Measurements from ENCODE around the gene SVIL. TPM values are rescaled to one million over a fixed set of nuclear protein-coding genes. Genes with fewer than 3 reads are reported as not detected.
"Not testable (repeated sequence)": the region's sequence is repeated elsewhere in the genome, so short reads cannot be mapped to it uniquely, and the experiment has no call there.

The SVIL gene
- total and polyA plus RNA-seq, 4 donors, result 68.4 to 374 (median 211) TPM

DNA sequence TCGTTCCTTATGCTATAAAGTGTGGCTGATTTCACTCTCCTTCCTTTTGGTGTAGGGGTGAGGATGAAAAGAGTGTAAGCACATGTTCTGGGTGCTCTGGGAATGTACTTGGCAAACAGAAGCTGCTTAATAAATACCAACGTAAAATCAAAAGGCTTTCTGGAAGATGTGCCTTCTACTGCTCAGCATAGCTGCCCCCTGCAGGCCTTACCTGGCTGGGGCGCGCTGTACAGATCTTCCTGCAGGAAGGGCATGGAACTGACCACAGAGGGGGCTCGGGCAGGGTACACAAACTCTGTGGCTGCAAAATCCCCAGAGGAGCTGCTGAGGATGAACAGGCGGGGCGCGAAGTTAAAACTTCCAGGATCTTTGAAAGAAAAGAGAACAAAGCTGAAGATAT, 169.4 kb downstream of the SVIL start:
- ATAC-seq (ENCODE audit: low FRiP score) (no peak), DNase-seq (no peak)
- intact Hi-C loops (cut with DNase I), result no loop called here
- Histone ChIP-seq H3K4me3 (ENCODE audit: low read length in 2 of 2) (no peak overlapping the region), H3K27ac (ENCODE audit: low read depth in 1 of 2, low read length in 2 of 2) (no peak overlapping the region), H3K36me3 (ENCODE audit: control insufficient read depth in 1 of 2, insufficient read depth in 2 of 2, low read length in 1 of 2) (peaks cover 17 to 20% of the 10 kb centered on the region in 2 donors), H3K27me3 (ENCODE audit: control insufficient read depth in 1 of 2, insufficient read depth in 2 of 2, low read length in 1 of 2) (no peaks in the 10 kb centered on the region), H3K4me1 (ENCODE audit: control insufficient read depth in 1 of 2, insufficient read depth in 2 of 2, low read length in 2 of 2) (no peaks in the 10 kb centered on the region), H3K9me3 (ENCODE audit: control insufficient read depth, low read length) (no peaks in the 10 kb centered on the region)
- 87 to 90% methylated on average over 8 of the region's 8 CpGs for WGBS, 2 donors

DNA sequence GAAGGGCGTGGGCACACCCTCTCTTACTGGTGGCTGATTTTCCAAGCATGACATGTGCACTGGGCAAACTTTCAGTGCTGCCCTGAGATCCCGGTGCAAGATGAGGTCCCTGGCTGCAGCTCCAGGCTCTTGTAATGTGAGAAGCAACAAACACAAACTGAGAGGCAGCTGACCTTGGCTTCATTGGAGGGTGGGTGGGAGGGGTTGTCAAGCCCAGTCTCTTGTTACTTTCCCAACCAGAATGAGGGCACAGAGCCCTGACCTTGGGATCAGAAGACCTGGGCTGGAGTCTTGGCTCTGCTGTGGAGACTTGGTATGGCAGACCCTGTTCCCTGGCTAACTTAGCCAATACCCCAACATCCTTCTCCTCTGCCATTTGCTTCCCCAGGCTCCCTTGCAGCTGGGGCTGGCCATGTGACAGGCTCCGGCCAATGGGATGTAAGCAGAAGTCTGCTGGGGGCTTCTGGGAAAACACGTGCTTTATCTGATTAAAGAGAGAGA, 170.1 kb downstream of the SVIL start:
- WGBS, 2 donors, result 57 to 58% methylated on average over 4 of the region's 4 CpGs
- H3K27me3 ChIP-seq (ENCODE audit: control insufficient read depth in 1 of 2, insufficient read depth in 2 of 2, low read length in 1 of 2); intact Hi-C loops (cut with DNase I); ATAC-seq (ENCODE audit: low FRiP score); H3K4me3 ChIP-seq (ENCODE audit: low read length in 2 of 2); H3K9me3 ChIP-seq (ENCODE audit: control insufficient read depth, low read length); H3K27ac ChIP-seq (ENCODE audit: low read depth in 1 of 2, low read length in 2 of 2); H3K4me1 ChIP-seq (ENCODE audit: control insufficient read depth in 1 of 2, insufficient read depth in 2 of 2, low read length in 2 of 2); DNase-seq: not testable (repeated sequence)
- peaks cover 16 to 17% of the 10 kb centered on the region in 2 donors for H3K36me3 ChIP-seq (ENCODE audit: control insufficient read depth in 1 of 2, insufficient read depth in 2 of 2, low read length in 1 of 2)

DNA sequence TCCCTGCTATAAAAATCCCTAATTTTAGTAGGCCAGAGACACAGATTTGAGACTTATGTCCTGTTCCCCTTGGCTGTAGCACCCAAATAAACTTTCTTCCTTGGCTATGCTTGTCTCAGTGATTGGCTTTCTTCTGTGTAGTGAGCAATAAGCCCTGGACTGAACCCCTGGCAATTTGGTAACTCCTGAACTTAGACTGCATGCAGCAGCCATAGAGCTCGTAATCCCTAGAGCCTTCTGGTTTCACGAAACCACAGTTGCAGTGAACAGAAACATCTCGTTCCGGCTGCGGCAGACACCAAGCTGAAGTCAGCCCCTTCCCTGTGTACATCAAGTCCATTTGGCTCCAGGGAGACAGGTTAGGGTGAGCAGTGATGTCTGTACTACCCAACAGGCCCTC, 173.7 kb downstream of the SVIL start:
- H3K27me3 ChIP-seq (ENCODE audit: control insufficient read depth in 1 of 2, insufficient read depth in 2 of 2, low read length in 1 of 2), result no peaks in the 10 kb centered on the region
- ATAC-seq (ENCODE audit: low FRiP score), result no peak
- WGBS, 2 donors, result 69 to 70% methylated on average over 5 of the region's 5 CpGs
- H3K4me3 ChIP-seq (ENCODE audit: low read length in 2 of 2), result no peak overlapping the region
- peak overlapping the region in 1 of 2 donors; percentile 49 for H3K27ac ChIP-seq (ENCODE audit: low read depth in 1 of 2, low read length in 2 of 2)
- DNase-seq, result no peak
- H3K9me3 ChIP-seq (ENCODE audit: control insufficient read depth, low read length), result no peaks in the 10 kb centered on the region
- H3K4me1 ChIP-seq (ENCODE audit: control insufficient read depth in 1 of 2, insufficient read depth in 2 of 2, low read length in 2 of 2), result no peaks in the 10 kb centered on the region
- intact Hi-C loops (cut with DNase I), result no loop called here
- H3K36me3 ChIP-seq (ENCODE audit: control insufficient read depth in 1 of 2, insufficient read depth in 2 of 2, low read length in 1 of 2), result peaks cover 13 to 17% of the 10 kb centered on the region in 2 donors

DNA sequence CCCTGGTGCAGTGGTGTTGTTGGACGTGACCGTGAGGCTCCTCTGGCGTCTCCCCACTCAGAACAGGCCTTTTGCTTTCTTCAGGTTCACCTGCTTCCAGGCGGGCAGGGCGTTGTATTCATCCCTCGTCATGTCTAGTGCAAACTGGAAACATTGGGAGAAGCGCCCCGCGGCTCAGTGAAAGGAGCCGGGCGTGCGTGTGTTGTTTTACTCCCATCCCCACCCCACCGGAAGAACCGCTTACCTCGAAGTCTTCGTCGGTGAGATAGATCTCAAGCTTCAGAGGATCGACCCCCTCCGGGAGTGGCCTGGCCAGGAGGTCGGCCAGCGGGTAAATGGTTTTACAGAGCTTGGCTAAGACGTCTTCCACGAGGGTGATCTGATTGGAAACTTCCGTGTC, 176.6 kb downstream of the SVIL start:
- H3K27me3 ChIP-seq (ENCODE audit: control insufficient read depth in 1 of 2, insufficient read depth in 2 of 2, low read length in 1 of 2); ATAC-seq (ENCODE audit: low FRiP score); H3K27ac ChIP-seq (ENCODE audit: low read depth in 1 of 2, low read length in 2 of 2); intact Hi-C loops (cut with DNase I); H3K4me3 ChIP-seq (ENCODE audit: low read length in 2 of 2); H3K9me3 ChIP-seq (ENCODE audit: control insufficient read depth, low read length); H3K36me3 ChIP-seq (ENCODE audit: control insufficient read depth in 1 of 2, insufficient read depth in 2 of 2, low read length in 1 of 2); H3K4me1 ChIP-seq (ENCODE audit: control insufficient read depth in 1 of 2, insufficient read depth in 2 of 2, low read length in 2 of 2); DNase-seq: not testable (repeated sequence)
- 70 to 84% methylated on average over 24 of the region's 24 CpGs for WGBS, 2 donors

DNA sequence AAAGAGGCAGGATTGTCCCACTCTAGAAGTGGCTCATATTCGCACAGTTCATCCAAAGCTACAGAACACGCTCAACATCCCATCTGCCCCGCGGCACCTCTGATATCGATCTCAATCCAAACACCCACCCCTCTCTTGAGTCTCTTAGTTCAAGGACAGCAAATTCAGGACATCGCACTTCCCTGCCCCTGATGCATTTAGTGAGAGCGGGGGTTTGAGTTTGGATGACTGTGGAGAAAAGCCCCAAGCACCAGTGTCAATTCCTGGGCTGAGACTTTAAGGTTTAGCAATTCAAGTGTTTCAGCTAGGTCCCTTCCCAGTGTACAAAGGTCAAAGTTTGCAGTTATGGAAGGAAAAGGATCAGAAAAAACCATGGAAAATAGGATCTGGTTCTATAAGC, 179.7 kb downstream of the SVIL start:
- H3K27ac ChIP-seq (ENCODE audit: low read depth in 1 of 2, low read length in 2 of 2), result no peak overlapping the region
- no peaks in the 10 kb centered on the region for H3K9me3 ChIP-seq (ENCODE audit: control insufficient read depth, low read length)
- no peak overlapping the region for H3K4me3 ChIP-seq (ENCODE audit: low read length in 2 of 2)
- 92 to 94% methylated on average over 7 of the region's 7 CpGs for WGBS, 2 donors
- no peaks in the 10 kb centered on the region for H3K36me3 ChIP-seq (ENCODE audit: control insufficient read depth in 1 of 2, insufficient read depth in 2 of 2, low read length in 1 of 2)
- ATAC-seq (ENCODE audit: low FRiP score) (no peak), DNase-seq (no peak)
- no peaks in the 10 kb centered on the region for H3K4me1 ChIP-seq (ENCODE audit: control insufficient read depth in 1 of 2, insufficient read depth in 2 of 2, low read length in 2 of 2)
- intact Hi-C loops (cut with DNase I), result no loop called here
- H3K27me3 ChIP-seq (ENCODE audit: control insufficient read depth in 1 of 2, insufficient read depth in 2 of 2, low read length in 1 of 2), result no peaks in the 10 kb centered on the region

DNA sequence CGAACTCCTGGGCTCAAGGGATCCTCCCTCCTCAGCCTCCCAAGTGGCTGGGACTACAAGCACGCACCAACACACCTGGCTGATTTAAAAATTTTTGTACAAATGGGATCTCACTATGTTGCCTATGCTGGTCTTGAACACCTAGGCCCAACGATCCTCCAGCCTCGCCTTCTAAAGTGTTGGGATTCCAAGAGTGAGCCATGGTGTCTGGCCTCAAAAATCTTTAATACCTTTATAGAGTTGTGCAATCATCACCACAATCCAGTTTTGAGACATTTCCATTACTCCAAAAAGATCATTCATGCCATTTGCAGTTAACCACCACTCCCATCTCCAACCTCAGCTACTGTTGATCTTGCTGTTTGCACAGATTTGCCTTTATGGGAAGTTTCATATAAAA, 180.5 kb downstream of the SVIL start:
- H3K9me3 ChIP-seq (ENCODE audit: control insufficient read depth, low read length), result no peaks in the 10 kb centered on the region
- DNase-seq (no peak), ATAC-seq (ENCODE audit: low FRiP score) (no peak)
- WGBS, 2 donors, result 72 to 87% methylated on average over 4 of the region's 4 CpGs
- no peak overlapping the region for H3K27ac ChIP-seq (ENCODE audit: low read depth in 1 of 2, low read length in 2 of 2)
- intact Hi-C loops (cut with DNase I), result no loop called here
- no peaks in the 10 kb centered on the region for H3K27me3 ChIP-seq (ENCODE audit: control insufficient read depth in 1 of 2, insufficient read depth in 2 of 2, low read length in 1 of 2)
- no peaks in the 10 kb centered on the region for H3K4me1 ChIP-seq (ENCODE audit: control insufficient read depth in 1 of 2, insufficient read depth in 2 of 2, low read length in 2 of 2)
- H3K36me3 ChIP-seq (ENCODE audit: control insufficient read depth in 1 of 2, insufficient read depth in 2 of 2, low read length in 1 of 2), result no peaks in the 10 kb centered on the region
- no peak overlapping the region for H3K4me3 ChIP-seq (ENCODE audit: low read length in 2 of 2)

DNA sequence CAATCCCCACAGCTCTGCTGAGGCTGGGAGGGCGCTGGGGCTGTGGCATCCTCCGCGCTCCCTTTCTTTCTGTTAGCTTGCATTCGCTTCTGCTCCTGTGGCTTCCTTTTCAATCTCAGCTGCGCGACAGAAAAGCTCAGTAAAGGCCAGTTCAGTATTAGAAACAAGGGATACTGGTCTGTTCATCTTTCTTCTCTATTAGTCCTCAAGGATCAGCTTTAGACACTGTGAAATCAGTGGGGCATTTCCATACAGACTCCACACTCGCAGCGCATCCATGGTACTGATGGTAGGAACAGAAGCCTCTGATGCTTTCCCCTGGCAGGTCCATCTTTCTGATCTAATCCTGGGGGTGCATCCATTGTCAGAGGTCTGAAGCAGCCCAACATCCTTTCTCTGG, 182.2 kb downstream of the SVIL start:
- H3K36me3 ChIP-seq (ENCODE audit: control insufficient read depth in 1 of 2, insufficient read depth in 2 of 2, low read length in 1 of 2), result no peaks in the 10 kb centered on the region
- ATAC-seq (ENCODE audit: low FRiP score) (no peak), DNase-seq (no peak)
- WGBS, 2 donors, result 90 to 96% methylated on average over 8 of the region's 8 CpGs
- intact Hi-C loops (cut with DNase I), result no loop called here
- H3K27me3 ChIP-seq (ENCODE audit: control insufficient read depth in 1 of 2, insufficient read depth in 2 of 2, low read length in 1 of 2), result no peaks in the 10 kb centered on the region
- H3K27ac ChIP-seq (ENCODE audit: low read depth in 1 of 2, low read length in 2 of 2), result no peak overlapping the region
- H3K4me3 ChIP-seq (ENCODE audit: low read length in 2 of 2), result no peak overlapping the region
- no peaks in the 10 kb centered on the region for H3K9me3 ChIP-seq (ENCODE audit: control insufficient read depth, low read length)
- no peaks in the 10 kb centered on the region for H3K4me1 ChIP-seq (ENCODE audit: control insufficient read depth in 1 of 2, insufficient read depth in 2 of 2, low read length in 2 of 2)

DNA sequence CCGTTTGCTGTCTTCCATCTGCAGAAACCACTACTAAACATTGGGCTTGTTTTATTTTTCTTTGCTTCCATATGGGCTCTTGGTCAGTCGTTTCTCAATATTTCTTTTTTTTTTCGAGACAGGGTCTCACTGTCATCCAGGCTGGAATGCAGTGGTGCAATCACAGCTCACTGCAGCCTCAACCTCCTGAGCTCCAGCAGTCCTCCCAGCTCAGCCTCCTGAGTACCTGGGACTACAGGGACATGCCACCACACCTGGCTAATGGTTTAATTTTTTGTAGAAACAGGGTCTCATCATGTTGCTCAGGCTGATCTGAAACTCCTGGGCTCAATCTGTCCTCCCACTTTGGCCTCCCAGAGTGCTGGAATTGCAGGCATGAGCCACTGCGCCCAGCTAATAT, 182.8 kb downstream of the SVIL start:
- no peaks in the 10 kb centered on the region for H3K27me3 ChIP-seq (ENCODE audit: control insufficient read depth in 1 of 2, insufficient read depth in 2 of 2, low read length in 1 of 2)
- H3K4me1 ChIP-seq (ENCODE audit: control insufficient read depth in 1 of 2, insufficient read depth in 2 of 2, low read length in 2 of 2), result no peaks in the 10 kb centered on the region
- H3K9me3 ChIP-seq (ENCODE audit: control insufficient read depth, low read length), result no peaks in the 10 kb centered on the region
- WGBS, 2 donors, result 47 to 59% methylated on average over 4 of the region's 4 CpGs
- intact Hi-C loops (cut with DNase I), result no loop called here
- DNase-seq, result no peak
- no peak overlapping the region for H3K27ac ChIP-seq (ENCODE audit: low read depth in 1 of 2, low read length in 2 of 2)
- no peak overlapping the region for H3K4me3 ChIP-seq (ENCODE audit: low read length in 2 of 2)
- no peaks in the 10 kb centered on the region for H3K36me3 ChIP-seq (ENCODE audit: control insufficient read depth in 1 of 2, insufficient read depth in 2 of 2, low read length in 1 of 2)
- no peak for ATAC-seq (ENCODE audit: low FRiP score)

DNA sequence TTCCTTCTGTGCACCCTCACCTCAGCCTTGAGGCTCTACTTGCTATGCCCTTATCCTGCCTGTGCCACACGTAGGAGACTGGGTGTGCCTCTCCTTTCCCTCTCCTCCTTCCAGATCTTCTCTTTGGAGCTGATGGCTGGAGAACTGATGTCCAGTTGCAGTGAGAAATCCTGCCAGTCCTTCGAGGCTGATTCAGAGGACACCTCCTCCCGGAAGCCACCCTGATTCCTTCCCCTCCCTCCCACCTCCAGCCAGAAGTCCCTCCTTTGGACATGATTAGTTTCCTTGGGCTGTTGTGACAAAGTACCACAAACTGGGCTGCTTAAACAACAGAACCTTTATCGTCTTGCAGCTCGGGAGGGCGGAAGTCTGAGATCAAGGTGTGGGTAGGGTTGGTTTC, 184.4 kb downstream of the SVIL start:
- H3K4me1 ChIP-seq (ENCODE audit: control insufficient read depth in 1 of 2, insufficient read depth in 2 of 2, low read length in 2 of 2), result no peaks in the 10 kb centered on the region
- no peaks in the 10 kb centered on the region for H3K27me3 ChIP-seq (ENCODE audit: control insufficient read depth in 1 of 2, insufficient read depth in 2 of 2, low read length in 1 of 2)
- H3K36me3 ChIP-seq (ENCODE audit: control insufficient read depth in 1 of 2, insufficient read depth in 2 of 2, low read length in 1 of 2), result no peaks in the 10 kb centered on the region
- H3K9me3 ChIP-seq (ENCODE audit: control insufficient read depth, low read length), result no peaks in the 10 kb centered on the region
- ATAC-seq (ENCODE audit: low FRiP score) (no peak), DNase-seq (no peak)
- WGBS, 2 donors, result 87 to 90% methylated on average over 6 of the region's 6 CpGs
- no peak overlapping the region for H3K27ac ChIP-seq (ENCODE audit: low read depth in 1 of 2, low read length in 2 of 2)
- no peak overlapping the region for H3K4me3 ChIP-seq (ENCODE audit: low read length in 2 of 2)
- intact Hi-C loops (cut with DNase I), result no loop called here
